Measurements from ENCODE around the gene TSN.

GRCh38 chr2:121801916-121802315, 46.5 kb downstream of the TSN start:
- TF ChIP-seq TAF1 (IDR thresholded peaks at IDR 0.05; ENCODE audit: low read depth, low read length) (no peak), POLR2A (IDR thresholded peaks at IDR 0.05; ENCODE audit: low read depth, low read length) (no peak), SPI1 (IDR thresholded peaks at IDR 0.05; ENCODE audit: low read depth, low read length) (no peak), POLR2AphosphoS5 (IDR thresholded peaks at IDR 0.05; ENCODE audit: low read depth, low read length) (no peak)

Measured in GM12891 (cell line).